ENCODE data around the gene PTPRD. TPM values are rescaled to one million over a fixed set of nuclear protein-coding genes. Genes with fewer than 3 reads are reported as not detected.

Gene PTPRD
- total and polyA plus RNA-seq, 2 donors (not counting 1 experiment from before 2014, with no cell fraction given), result not detected

GRCh38 chr9:8895861-8896224, 1717.0 kb downstream of the PTPRD start:
- no peaks in the 10 kb centered on the region for H3K4me1 Mint-ChIP-seq
- Histone ChIP-seq H4K20me1 (ENCODE audit: control insufficient read depth, insufficient read depth, low read length, poor library complexity, severe bottlenecking) (no peaks in the 10 kb centered on the region), H3K79me2 (ENCODE audit: control insufficient read depth, insufficient read depth, low read length) (no peaks in the 10 kb centered on the region), H3K27me3 (replicated peaks in 1 of 4; ENCODE audit: control extremely low read depth in 1 of 4, control insufficient read depth in 3 of 4, insufficient read depth in 4 of 4, low read length in 3 of 4) (no peaks in the 10 kb centered on the region), H2AFZ (ENCODE audit: insufficient read depth, low read depth, low read length, poor library complexity, severe bottlenecking) (no peak overlapping the region), H3K36me3 (replicated peaks in 1 of 2; ENCODE audit: control extremely low read depth in 1 of 2, control insufficient read depth in 1 of 2, extremely low read depth in 1 of 2, insufficient read depth in 2 of 2, low read length in 1 of 2) (no peaks in the 10 kb centered on the region), H3K4me1 (ENCODE audit: control insufficient read depth in 2 of 2, insufficient read depth in 2 of 2, low read length in 2 of 2) (no peaks in the 10 kb centered on the region), H3K9ac (ENCODE audit: low read length) (no peak overlapping the region), H3K4me3 (ENCODE audit: control extremely low read depth in 1 of 5, extremely low read depth in 1 of 5, insufficient read depth in 1 of 5, low read depth in 2 of 5, low read length in 4 of 5) (no peak overlapping the region), H3K27ac (ENCODE audit: low read length in 2 of 2) (no peak overlapping the region), H3K4me2 (replicated peaks; ENCODE audit: low read depth, low read length, poor library complexity, severe bottlenecking) (no peak overlapping the region), H3K9me3 (ENCODE audit: control extremely low read depth in 1 of 3, control insufficient read depth in 2 of 3, insufficient read depth in 1 of 3, low read length in 2 of 3) (no peaks in the 10 kb centered on the region)
- CTCF ChIA-PET, result interaction anchor here (0.7 to 1.5 kb wide), 3 partner anchors 9 to 1387 kb away, joined by 3 to 13 read pairs (median 3); no protein-coding TSS in a partner anchor
- intact Hi-C loops (cut with micrococcal nuclease), result no loop called here
- TF ChIP-seq CTCF (IDR thresholded peaks at IDR 0.05), result peak; percentile 40
- no peak for TF ChIP-seq EZH2 (IDR thresholded peaks at IDR 0.05; ENCODE audit: borderline replicate concordance, insufficient read depth, low read depth, low read length, poor library complexity, severe bottlenecking)
- no peaks in the 10 kb centered on the region for H3K9me3 Mint-ChIP-seq (ENCODE audit: insufficient read depth)
- POLR2A ChIA-PET, result no interaction called here
- WGBS (ENCODE audit: insufficient coverage), result 0% methylated on average over 2 of the region's 3 CpGs
- H3K27ac Mint-ChIP-seq, result no peak overlapping the region
- no peak for ATAC-seq (ENCODE audit: low read depth)
- H3K4me3 Mint-ChIP-seq, result no peak overlapping the region
- no peaks in the 10 kb centered on the region for H3K27me3 Mint-ChIP-seq
- DNase-seq, result peak; percentile 16

- Histone ChIP-seq H3K4me3 (ENCODE audit: control extremely low read depth in 1 of 5, extremely low read depth in 1 of 5, insufficient read depth in 1 of 5, low read depth in 2 of 5, low read length in 4 of 5) (no peak overlapping the region), H3K27ac (ENCODE audit: low read length in 2 of 2) (no peak overlapping the region), H3K36me3 (replicated peaks in 1 of 2; ENCODE audit: control extremely low read depth in 1 of 2, control insufficient read depth in 1 of 2, extremely low read depth in 1 of 2, insufficient read depth in 2 of 2, low read length in 1 of 2) (no peaks in the 10 kb centered on the region), H3K9ac (ENCODE audit: low read length) (no peak overlapping the region), H3K9me3 (ENCODE audit: control extremely low read depth in 1 of 3, control insufficient read depth in 2 of 3, insufficient read depth in 1 of 3, low read length in 2 of 3) (no peaks in the 10 kb centered on the region), H3K4me2 (replicated peaks; ENCODE audit: low read depth, low read length, poor library complexity, severe bottlenecking) (no peak overlapping the region), H3K4me1 (ENCODE audit: control insufficient read depth in 2 of 2, insufficient read depth in 2 of 2, low read length in 2 of 2) (no peaks in the 10 kb centered on the region), H3K79me2 (ENCODE audit: control insufficient read depth, insufficient read depth, low read length) (no peaks in the 10 kb centered on the region), H4K20me1 (ENCODE audit: control insufficient read depth, insufficient read depth, low read length, poor library complexity, severe bottlenecking) (no peaks in the 10 kb centered on the region), H2AFZ (ENCODE audit: insufficient read depth, low read depth, low read length, poor library complexity, severe bottlenecking) (no peak overlapping the region), H3K27me3 (replicated peaks in 1 of 4; ENCODE audit: control extremely low read depth in 1 of 4, control insufficient read depth in 3 of 4, insufficient read depth in 4 of 4, low read length in 3 of 4) (no peaks in the 10 kb centered on the region)
- Mint-ChIP-seq H3K9me3 (ENCODE audit: insufficient read depth) (no peaks in the 10 kb centered on the region), H3K4me3 (no peak overlapping the region), H3K4me1 (no peaks in the 10 kb centered on the region), H3K27me3 (no peaks in the 10 kb centered on the region), H3K27ac (no peak overlapping the region)
- ATAC-seq (ENCODE audit: low read depth) (no peak), DNase-seq (no peak)
- no CpG with 5 or more reads among the region's 4 CpGs for WGBS (ENCODE audit: insufficient coverage)
- CTCF ChIA-PET, result interaction anchor here (1.1 to 1.5 kb wide), 2 partner anchors 10 to 1325 kb away, joined by 3 to 13 read pairs; no protein-coding TSS in a partner anchor
- TF ChIP-seq CTCF (IDR thresholded peaks at IDR 0.05), result no peak
- TF ChIP-seq EZH2 (IDR thresholded peaks at IDR 0.05; ENCODE audit: borderline replicate concordance, insufficient read depth, low read depth, low read length, poor library complexity, severe bottlenecking), result no peak
- intact Hi-C loops (cut with micrococcal nuclease), result no loop called here
- POLR2A ChIA-PET, result no interaction called here
These were observed 1717.5 kb downstream of the PTPRD start for GRCh38 chr9:8895106-8895860.

All from B cell (primary cell).